ENCODE data around the gene TXNDC5. TPM values are rescaled to one million over a fixed set of nuclear protein-coding genes. Genes with fewer than 3 reads are reported as not detected.

Gene TXNDC5
- total RNA-seq, 4 donors from 2014 or later: 85.0 to 137 (median 110) TPM

DNA sequence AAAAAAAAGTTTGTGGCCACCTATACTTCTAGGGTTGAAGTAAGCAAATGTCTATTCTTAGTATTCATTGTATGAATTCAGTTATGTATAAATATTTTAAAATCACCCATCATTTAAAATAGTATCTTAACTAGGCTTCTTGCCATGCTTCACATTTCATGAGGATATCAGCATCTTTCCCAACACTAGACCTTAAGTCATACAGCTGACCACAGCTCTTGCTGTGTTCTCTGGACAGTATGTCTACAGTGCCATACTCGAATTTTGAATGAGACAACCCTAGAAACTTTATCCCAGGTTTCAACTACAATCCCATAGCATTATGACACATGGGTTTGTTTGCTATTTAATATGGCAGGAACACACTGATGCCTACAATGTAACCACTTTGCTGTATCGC is 5.2 kb downstream of the TXNDC5 start:
- H3K27ac ChIP-seq: no peak overlapping the region
- 85 to 93% methylated on average over 2 of the region's 2 CpGs for WGBS, 2 donors
- peaks cover 0 to 39% (median 8%) of the 10 kb centered on the region in 4 donors for H3K4me1 ChIP-seq
- no peak overlapping the region for H3K4me3 ChIP-seq
- no peak for DNase-seq (ENCODE audit: low spot score in 2 of 2)
- H3K9me3 ChIP-seq: no peaks in the 10 kb centered on the region
- peaks cover 0 to 43% (median 15%) of the 10 kb centered on the region in 3 donors for H3K36me3 ChIP-seq
- H3K27me3 ChIP-seq: no peaks in the 10 kb centered on the region
- TF ChIP-seq, protein P1, sequence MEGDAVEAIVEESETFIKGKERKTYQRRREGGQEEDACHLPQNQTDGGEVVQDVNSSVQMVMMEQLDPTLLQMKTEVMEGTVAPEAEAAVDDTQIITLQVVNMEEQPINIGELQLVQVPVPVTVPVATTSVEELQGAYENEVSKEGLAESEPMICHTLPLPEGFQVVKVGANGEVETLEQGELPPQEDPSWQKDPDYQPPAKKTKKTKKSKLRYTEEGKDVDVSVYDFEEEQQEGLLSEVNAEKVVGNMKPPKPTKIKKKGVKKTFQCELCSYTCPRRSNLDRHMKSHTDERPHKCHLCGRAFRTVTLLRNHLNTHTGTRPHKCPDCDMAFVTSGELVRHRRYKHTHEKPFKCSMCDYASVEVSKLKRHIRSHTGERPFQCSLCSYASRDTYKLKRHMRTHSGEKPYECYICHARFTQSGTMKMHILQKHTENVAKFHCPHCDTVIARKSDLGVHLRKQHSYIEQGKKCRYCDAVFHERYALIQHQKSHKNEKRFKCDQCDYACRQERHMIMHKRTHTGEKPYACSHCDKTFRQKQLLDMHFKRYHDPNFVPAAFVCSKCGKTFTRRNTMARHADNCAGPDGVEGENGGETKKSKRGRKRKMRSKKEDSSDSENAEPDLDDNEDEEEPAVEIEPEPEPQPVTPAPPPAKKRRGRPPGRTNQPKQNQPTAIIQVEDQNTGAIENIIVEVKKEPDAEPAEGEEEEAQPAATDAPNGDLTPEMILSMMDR (IDR thresholded peaks at IDR 0.05): no peak
- TF ChIP-seq EP300 (IDR thresholded peaks at IDR 0.05): no peak
- no peak for TF ChIP-seq POLR2A (IDR thresholded peaks at IDR 0.05)

DNA sequence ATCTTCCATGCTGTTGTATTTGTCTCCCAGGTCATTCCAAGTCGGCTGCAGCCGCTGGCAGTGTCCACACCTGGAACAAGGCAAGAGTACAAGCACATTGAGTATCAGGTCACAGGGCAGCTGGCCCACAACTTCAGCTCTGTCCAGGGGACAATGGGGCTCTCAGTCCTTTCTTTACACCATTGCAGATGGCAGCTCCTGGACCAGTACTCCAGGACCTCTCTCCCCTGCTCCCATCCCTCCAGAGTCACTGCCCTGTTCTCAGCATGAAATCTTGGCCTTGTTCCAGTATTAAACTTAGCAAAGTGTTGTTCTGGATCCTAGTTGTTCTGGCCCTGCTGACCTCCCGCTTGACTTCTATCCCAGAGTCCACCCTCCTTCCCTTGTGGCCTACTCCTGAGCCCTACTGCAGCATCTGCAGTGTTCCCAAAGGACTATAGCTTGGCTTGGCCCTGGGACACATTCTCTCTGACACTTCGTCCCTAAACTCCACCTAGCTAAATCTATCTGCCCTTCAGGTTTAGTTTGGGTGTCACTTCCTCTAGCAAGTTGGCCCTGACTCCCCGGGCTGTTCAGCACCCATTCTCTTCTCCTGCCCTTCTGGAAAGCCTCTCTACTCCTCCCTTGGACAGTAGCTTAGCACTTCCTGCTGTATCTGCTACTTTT is 5.8 kb downstream of the TXNDC5 start:
- DNase-seq (ENCODE audit: low spot score in 2 of 2): no peak
- TF ChIP-seq EP300 (IDR thresholded peaks at IDR 0.05) (no peak), POLR2A (IDR thresholded peaks at IDR 0.05) (no peak)
- TF ChIP-seq, protein P1 (IDR thresholded peaks at IDR 0.05): no peak
- no peaks in the 10 kb centered on the region for H3K9me3 ChIP-seq
- H3K4me3 ChIP-seq: no peak overlapping the region
- H3K27ac ChIP-seq: no peak overlapping the region
- peaks cover 0 to 39% (median 8%) of the 10 kb centered on the region in 4 donors for H3K4me1 ChIP-seq
- peaks cover 0 to 50% (median 15%) of the 10 kb centered on the region in 3 donors for H3K36me3 ChIP-seq
- H3K27me3 ChIP-seq: no peaks in the 10 kb centered on the region
- 65 to 66% methylated on average over 5 of the region's 5 CpGs for WGBS, 2 donors

DNA sequence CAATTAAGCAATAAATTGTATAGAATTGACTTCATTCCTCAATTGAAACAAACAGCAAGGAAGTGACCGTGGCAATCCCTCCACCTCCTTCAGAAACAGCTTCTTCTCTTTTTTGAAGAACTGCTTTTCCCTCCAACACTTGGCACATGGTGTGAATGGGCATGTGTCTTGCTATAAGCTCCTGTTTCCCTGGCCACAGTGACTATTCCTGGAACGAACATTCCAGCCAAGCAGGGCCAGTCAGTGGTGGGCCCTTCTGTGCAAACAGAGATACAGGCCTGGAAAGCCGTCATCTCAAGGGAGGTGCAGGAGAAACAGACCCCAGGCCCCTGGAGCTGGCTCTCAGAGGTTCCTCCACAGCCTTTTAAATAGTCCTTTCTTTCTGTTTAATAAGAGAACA is 6.9 kb downstream of the TXNDC5 start:
- Histone ChIP-seq H3K9me3 (no peaks in the 10 kb centered on the region), H3K4me1 (peaks cover 0 to 30% (median 2%) of the 10 kb centered on the region in 4 donors), H3K4me3 (no peak overlapping the region), H3K36me3 (peaks cover 0 to 61% (median 19%) of the 10 kb centered on the region in 3 donors), H3K27ac (no peak overlapping the region), H3K27me3 (no peaks in the 10 kb centered on the region)
- TF ChIP-seq POLR2A (IDR thresholded peaks at IDR 0.05): no peak
- TF ChIP-seq, protein P1 (IDR thresholded peaks at IDR 0.05): no peak
- no peak for TF ChIP-seq EP300 (IDR thresholded peaks at IDR 0.05)
- DNase-seq (ENCODE audit: low spot score in 2 of 2): no peak
- WGBS, 2 donors: 86% methylated on average over 3 of the region's 3 CpGs

DNA sequence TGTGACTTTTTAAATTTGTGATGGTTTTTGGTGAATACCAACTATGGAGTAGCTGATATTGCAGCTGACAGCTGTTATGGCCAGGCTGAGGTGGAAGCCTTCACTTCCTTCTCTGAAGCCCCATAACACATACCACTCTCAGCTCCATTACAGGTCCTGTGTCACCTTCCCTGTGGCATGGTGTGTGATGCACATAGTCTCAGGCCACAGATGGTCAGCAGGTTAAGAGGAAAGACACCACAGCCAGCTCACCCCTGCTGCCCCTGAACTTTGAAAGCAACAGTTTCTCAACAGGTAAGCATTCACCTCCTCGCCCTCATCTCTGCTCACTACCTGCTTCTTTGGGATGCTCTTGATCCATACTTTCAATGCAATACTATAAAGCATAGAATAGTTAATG is 7.7 kb downstream of the TXNDC5 start:
- WGBS, 2 donors: 95 to 96% methylated on average over 1 of the region's 1 CpG
- H3K36me3 ChIP-seq: peaks cover 0 to 69% (median 25%) of the 10 kb centered on the region in 3 donors

DNA sequence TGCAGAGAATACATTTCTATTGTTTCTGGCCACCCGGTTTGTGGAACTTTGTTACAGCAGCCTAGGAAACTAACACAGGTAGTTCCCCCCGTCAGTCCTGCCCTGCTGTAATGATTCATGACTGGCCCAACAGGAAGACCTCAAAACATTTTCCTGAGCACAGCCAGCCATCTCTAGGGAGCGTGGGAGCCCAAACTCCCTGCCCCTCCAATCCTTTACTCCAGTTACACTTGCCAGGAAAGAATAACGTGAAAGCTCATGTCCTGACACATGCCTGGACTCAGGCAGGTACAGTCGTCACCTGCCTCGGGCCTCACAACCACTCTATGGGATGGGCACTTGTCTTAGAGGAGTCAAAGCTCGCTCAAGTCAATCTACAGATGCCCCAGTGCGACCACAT is 8.4 kb downstream of the TXNDC5 start:
- DNase-seq (ENCODE audit: low spot score in 2 of 2): no peak
- WGBS, 2 donors: 81 to 91% methylated on average over 8 of the region's 8 CpGs
- peaks cover 0 to 16% (median 0%) of the 10 kb centered on the region in 4 donors for H3K4me1 ChIP-seq
- no peaks in the 10 kb centered on the region for H3K27me3 ChIP-seq
- no peak overlapping the region for H3K4me3 ChIP-seq
- TF ChIP-seq EP300 (IDR thresholded peaks at IDR 0.05) (no peak), POLR2A (IDR thresholded peaks at IDR 0.05) (no peak)
- TF ChIP-seq, protein P1 (IDR thresholded peaks at IDR 0.05): no peak
- H3K9me3 ChIP-seq: no peaks in the 10 kb centered on the region
- no peak overlapping the region for H3K27ac ChIP-seq
- H3K36me3 ChIP-seq: peaks cover 0 to 75% (median 29%) of the 10 kb centered on the region in 3 donors

More for the DNA sequence above, 7.7 kb downstream of the TXNDC5 start:
- Histone ChIP-seq H3K27me3 (no peaks in the 10 kb centered on the region), H3K4me3 (no peak overlapping the region), H3K27ac (no peak overlapping the region), H3K9me3 (no peaks in the 10 kb centered on the region), H3K4me1 (peaks cover 0 to 22% (median 0%) of the 10 kb centered on the region in 4 donors)
- no peak for DNase-seq (ENCODE audit: low spot score in 2 of 2)
- TF ChIP-seq, protein P1 (IDR thresholded peaks at IDR 0.05): no peak
- TF ChIP-seq EP300 (IDR thresholded peaks at IDR 0.05) (no peak), POLR2A (IDR thresholded peaks at IDR 0.05) (no peak)
